HCT116 (cell line): Measurements from ENCODE around the gene CLRN3. TPM values are rescaled to one million over a fixed set of nuclear protein-coding genes. Genes with fewer than 3 reads are reported as not detected.

Experiments used
- ATAC-seq: fragments of 200-7000 bp; cut with Tn5 transposase; 2 replicates; pipeline ENCODE4 v1.9.1; 2020; ENCODE audit warnings: mild to moderate bottlenecking, moderate library complexity
- BruUV-seq: library from RNA; stranded (reverse); fragments of 400-500 nt; replicated peaks from 2 replicates; lab custom pipeline; 2021; lab: Mats Ljungman, UMichigan
- CTCF ChIA-PET: fragments of 300-600 bp; sonication (Branson Sonifier 250); formaldehyde crosslinking; loops from one replicate; lab custom pipeline; 2021; ENCODE audit warnings: antibody characterized with exemption; lab: Charles Lee
- POLR2A ChIA-PET: fragments of 300-600, 350-600 bp; sonication (Branson Sonifier 250); formaldehyde crosslinking; loops from one replicate; lab custom pipeline; 2021; ENCODE audit warnings: antibody characterized with exemption; lab: Charles Lee
- RAD21 ChIA-PET, 2 experiments: fragments of 300-600 bp; sonication (Branson Sonifier 250); formaldehyde crosslinking; loops; one replicate each; lab custom pipeline; 2023; ENCODE audit warnings: low total read pairs in 2 of 2; ENCODE audit not compliant: uncharacterized antibody in 2 of 2, unreplicated experiment in 2 of 2, low non-redundant PET in 1 of 2; lab: Charles Lee
- DNase-seq: peaks from one replicate; pipeline ENCODE4 v3.0.0-alpha.2; 2010; ENCODE audit warnings: low read depth, low spot score
- H2AFZ ChIP-seq: fragments of 200-600 bp; shearing (Covaris generic), sonication (generic); 2 replicates; pipeline ENCODE4 v1.6.1; 2017; ENCODE audit warnings: low read depth, mixed run types, mixed read lengths, antibody characterized with exemption, low read length; ENCODE audit not compliant: poor library complexity, severe bottlenecking
- H3K27ac ChIP-seq: 2 replicates; pipeline ENCODE4 v1.5.1; 2012; ENCODE audit warnings: low read depth, low read length
- H3K27me3 ChIP-seq: fragments of 200-600 bp; sonication (generic); 2 replicates; pipeline ENCODE4 v1.6.1; 2016; ENCODE audit warnings: mixed run types, low read length, mixed read lengths; ENCODE audit not compliant: insufficient read depth
- H3K36me3 ChIP-seq, 2 experiments: fragments of 200-500 bp in 1 of 2; fragments of 200-600 bp in 1 of 2; sonication (Bioruptor generic) in 1 of 2; sonication (generic) in 1 of 2; 2 replicates each; pipeline versions ENCODE4 v1.5.1 to v1.6.1; 2014 to 2016; ENCODE audit warnings: low read length in 2 of 2, inconsistent platforms in 1 of 2, mixed read lengths in 1 of 2, mixed run types in 1 of 2; ENCODE audit not compliant: insufficient read depth in 2 of 2, control insufficient read depth in 1 of 2
- H3K4me1 ChIP-seq, 2 experiments: fragments of 200-600 bp in 1 of 2; sonication (generic) in 1 of 2; 2 replicates each; pipeline versions ENCODE4 v1.5.1 to v1.6.1; 2012 to 2017; ENCODE audit warnings: low read length in 2 of 2, inconsistent platforms in 1 of 2, mild to moderate bottlenecking in 1 of 2, mixed read lengths in 1 of 2, mixed run types in 1 of 2, moderate library complexity in 1 of 2; ENCODE audit not compliant: insufficient read depth in 2 of 2, control insufficient read depth in 1 of 2
- H3K4me2 ChIP-seq: fragments of 200-600 bp; sonication (generic); 2 replicates; pipeline ENCODE4 v1.6.1; 2017; ENCODE audit warnings: mixed run types, low read length, mixed read lengths
- H3K4me3 ChIP-seq, 2 experiments: fragments of 200-600 bp in 1 of 2; sonication (generic) in 1 of 2; replicated peaks in 1 of 2; 2 replicates each; pipeline ENCODE4 v1.5.1; 2011 to 2016; ENCODE audit warnings: low read length in 2 of 2, control low read depth in 1 of 2, low read depth in 1 of 2, mild to moderate bottlenecking in 1 of 2, mixed read lengths in 1 of 2, mixed run types in 1 of 2
- H3K79me2 ChIP-seq: fragments of 200-600 bp; sonication (generic); 2 replicates; pipeline ENCODE4 v1.6.1; 2017; ENCODE audit warnings: mild to moderate bottlenecking, mixed run types, low read length, moderate library complexity, mixed read lengths; ENCODE audit not compliant: insufficient read depth
- H3K9ac ChIP-seq: fragments of 200-600 bp; sonication (generic); 2 replicates; pipeline ENCODE4 v1.6.1; 2016; ENCODE audit warnings: low read length, mixed read lengths
- H3K9me2 ChIP-seq: fragments of 200-600 bp; sonication (generic), shearing (Covaris generic); 2 replicates; pipeline ENCODE4 v1.6.1; 2017; ENCODE audit warnings: mixed run types, mild to moderate bottlenecking, moderate library complexity; ENCODE audit not compliant: insufficient read depth
- H3K9me3 ChIP-seq, 2 experiments: fragments of 200-500 bp in 1 of 2; fragments of 200-600 bp in 1 of 2; sonication (Bioruptor generic) in 1 of 2; sonication (generic) in 1 of 2; 2 replicates each; pipeline ENCODE4 v1.6.1; 2014 to 2017; ENCODE audit warnings: low read length in 2 of 2, mixed read lengths in 2 of 2, inconsistent platforms in 1 of 2, low read depth in 1 of 2, mild to moderate bottlenecking in 1 of 2, mixed run types in 1 of 2, moderate library complexity in 1 of 2; ENCODE audit not compliant: control insufficient read depth in 1 of 2, insufficient read depth in 1 of 2
- H4K20me1 ChIP-seq: fragments of 200-600 bp; sonication (generic), shearing (Covaris generic); 2 replicates; pipeline ENCODE4 v1.6.1; 2017; ENCODE audit warnings: mixed run types, mild to moderate bottlenecking, moderate library complexity; ENCODE audit not compliant: insufficient read depth
- CBX3 ChIP-seq: IDR thresholded peaks from 2 replicates; pipeline ENCODE4 v1.6.1; 2012; ENCODE audit warnings: low read depth
- CEBPB ChIP-seq: IDR thresholded peaks from 2 replicates; pipeline ENCODE4 v1.6.1; 2012; ENCODE audit warnings: low read depth
- CTCF ChIP-seq, 3 experiments: fragments of 200-600 bp in 1 of 3; sonication (generic) in 1 of 3; IDR thresholded peaks in 2 of 3; conservative IDR thresholded peaks in 1 of 3; 2 replicates each; pipeline ENCODE4 v1.5.1; 2012 to 2017; ENCODE audit warnings: low read depth in 2 of 3, low read length in 2 of 3, antibody characterized with exemption in 1 of 3, borderline replicate concordance in 1 of 3, control low read depth in 1 of 3, mild to moderate bottlenecking in 1 of 3, mixed read lengths in 1 of 3, mixed run types in 1 of 3, moderate library complexity in 1 of 3; ENCODE audit not compliant: insufficient read depth in 1 of 3
- ELF1 ChIP-seq: IDR thresholded peaks from 2 replicates; pipeline ENCODE4 v1.6.1; 2012; ENCODE audit warnings: low read depth, borderline replicate concordance
- EZH2 ChIP-seq: fragments of 200-600 bp; sonication (generic); IDR thresholded peaks from 2 replicates; pipeline ENCODE4 v1.6.1; 2017; ENCODE audit warnings: antibody characterized with exemption, mixed run types
- EZH2phosphoT487 ChIP-seq: fragments of 200-600 bp; IDR thresholded peaks from 2 replicates; pipeline ENCODE4 v1.6.1; 2018; ENCODE audit warnings: antibody characterized with exemption, borderline replicate concordance
- FOSL1 ChIP-seq: IDR thresholded peaks from 2 replicates; pipeline ENCODE4 v1.6.1; 2012; ENCODE audit warnings: low read depth
- JUND ChIP-seq: IDR thresholded peaks from 2 replicates; pipeline ENCODE4 v1.6.1; 2012
- MAX ChIP-seq: IDR thresholded peaks from 2 replicates; pipeline ENCODE4 v1.6.1; 2012
- POLR2A ChIP-seq: IDR thresholded peaks from 2 replicates; pipeline ENCODE4 v1.7.0; 2011; ENCODE audit warnings: borderline replicate concordance; ENCODE audit not compliant: insufficient read depth, insufficient read length; ENCODE audit errors: extremely low read depth
- POLR2AphosphoS5 ChIP-seq: IDR thresholded peaks from 2 replicates; pipeline ENCODE4 v1.6.1; 2011; ENCODE audit warnings: mild to moderate bottlenecking, low read depth, low read length, moderate library complexity
- RAD21 ChIP-seq: IDR thresholded peaks from 2 replicates; pipeline ENCODE4 v1.6.1; 2012; ENCODE audit warnings: low read depth, mild to moderate bottlenecking
- SIN3A ChIP-seq: IDR thresholded peaks from 2 replicates; pipeline ENCODE4 v1.6.1; 2012; ENCODE audit warnings: low read depth
- SRF ChIP-seq: IDR thresholded peaks from 2 replicates; pipeline ENCODE4 v1.6.1; 2012; ENCODE audit warnings: low read depth
- TCF7L2 ChIP-seq: IDR thresholded peaks from 2 replicates; pipeline ENCODE4 v1.7.0; 2011; ENCODE audit warnings: borderline replicate concordance, inconsistent platforms; ENCODE audit not compliant: insufficient read depth, insufficient read length; ENCODE audit errors: extremely low read depth
- YY1 ChIP-seq: IDR thresholded peaks from 2 replicates; pipeline ENCODE4 v1.6.1; 2011; ENCODE audit warnings: low read length, low read depth, moderate library complexity, mild to moderate bottlenecking; ENCODE audit not compliant: insufficient replicate concordance; ENCODE audit errors: extremely low read depth
- ZBTB33 ChIP-seq: IDR thresholded peaks from 2 replicates; pipeline ENCODE4 v1.6.1; 2011; ENCODE audit warnings: mild to moderate bottlenecking, low read length, moderate library complexity; ENCODE audit not compliant: insufficient replicate concordance; ENCODE audit errors: extremely low read depth
- ZFX ChIP-seq: fragments of 450-650 bp; IDR thresholded peaks from 2 replicates; pipeline ENCODE4 v1.6.1; 2017
- intact Hi-C: fragments of 100-400 bp; cut with micrococcal nuclease; formaldehyde crosslinking; loops from 2 replicates; pipeline ENCODE4 v1.10.0; 2022
- total RNA-seq: library from RNA; stranded (reverse); gene quantifications from one replicate; pipeline ENCODE4 v1.2.1, GENCODE V29; 2021; ENCODE audit not compliant: unreplicated experiment

Gene CLRN3
- total RNA-seq, 1 experiment from 2014 or later, result 0.39 TPM

DNA sequence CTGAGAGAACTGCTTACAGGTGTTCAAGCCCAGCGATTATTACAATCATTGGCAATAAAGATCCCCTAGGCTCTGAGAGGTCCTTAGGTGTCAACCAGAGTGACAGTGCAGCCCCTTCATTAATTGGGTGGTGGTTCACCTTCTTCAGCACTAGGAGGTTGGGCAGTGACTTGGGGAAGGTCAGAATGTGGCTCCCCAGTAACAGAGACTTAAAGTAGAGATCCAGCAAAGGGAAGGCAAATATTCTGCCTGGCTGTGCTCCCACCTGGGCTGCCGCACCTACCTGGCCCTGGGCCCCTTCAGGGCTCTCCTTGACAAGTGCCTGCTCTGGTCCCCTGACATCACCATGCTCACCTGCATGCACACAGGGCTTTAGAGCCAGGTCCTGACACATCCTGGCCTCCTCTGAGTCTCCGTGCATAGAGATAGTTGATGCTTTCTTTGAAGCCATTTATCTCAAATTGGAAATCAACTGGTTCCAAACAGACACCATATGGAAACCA lies 1.9 kb downstream of the CLRN3 start:
- ATAC-seq, result no peak
- Histone ChIP-seq H3K27me3 (no peaks in the 10 kb centered on the region), H3K4me2 (no peak overlapping the region), H3K9me2 (no peaks in the 10 kb centered on the region)
- BruUV-seq, result no TSS peak
- ChIA-PET POLR2A (no interaction called here), CTCF (no interaction called here)
- no peak for TF ChIP-seq ZBTB33
- no peak for TF ChIP-seq SRF
- TF ChIP-seq, all 23 proteins: peak for 0
- Histone ChIP-seq H3K79me2 (no peaks in the 10 kb centered on the region), H3K27ac (no peak overlapping the region), H2AFZ (no peak overlapping the region), H4K20me1 (no peaks in the 10 kb centered on the region), H3K9ac (no peak overlapping the region), H3K4me1 (no peaks in the 10 kb centered on the region), H3K9me3 (no peaks in the 10 kb centered on the region), H3K4me3 (no peak overlapping the region), H3K36me3 (no peaks in the 10 kb centered on the region)
- RAD21 ChIA-PET, result no interaction called here
- intact Hi-C loops, result no loop called here
- DNase-seq, result no peak

DNA sequence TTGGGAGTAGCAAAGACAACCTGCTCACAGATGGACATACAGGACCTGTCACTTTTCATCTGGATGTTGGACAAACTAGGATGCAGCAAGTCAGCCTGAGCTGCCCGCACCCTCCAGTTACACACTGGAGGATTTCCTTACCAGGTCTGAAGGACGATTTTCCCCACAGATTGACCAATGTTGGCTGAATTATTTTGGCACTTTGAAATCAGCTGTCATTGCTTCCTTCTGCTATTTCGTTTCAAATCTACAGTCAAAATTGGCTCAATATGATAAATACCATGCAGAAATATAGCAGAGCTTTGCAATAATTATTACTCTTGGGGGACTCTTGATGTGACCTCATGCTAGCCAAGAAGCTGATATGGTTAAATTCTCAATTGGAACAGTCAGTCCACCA lies 2.5 kb downstream of the CLRN3 start:
- BruUV-seq, result no TSS peak
- Histone ChIP-seq H3K79me2 (no peaks in the 10 kb centered on the region), H3K9me2 (no peaks in the 10 kb centered on the region), H3K27me3 (no peaks in the 10 kb centered on the region), H3K4me3 (no peak overlapping the region), H3K27ac (no peak overlapping the region), H3K4me1 (no peaks in the 10 kb centered on the region), H3K9me3 (no peaks in the 10 kb centered on the region), H3K4me2 (no peak overlapping the region), H2AFZ (no peak overlapping the region), H3K9ac (no peak overlapping the region), H4K20me1 (no peaks in the 10 kb centered on the region), H3K36me3 (no peaks in the 10 kb centered on the region)
- no peak for DNase-seq
- no peak for TF ChIP-seq YY1
- no peak for TF ChIP-seq SIN3A
- no peak for TF ChIP-seq ELF1
- no peak for TF ChIP-seq EZH2
- no peak for TF ChIP-seq POLR2AphosphoS5
- no peak for TF ChIP-seq POLR2A
- TF ChIP-seq MAX, result no peak
- TF ChIP-seq SRF, result no peak
- no peak for TF ChIP-seq JUND
- TF ChIP-seq ZFX, result no peak
- no peak for TF ChIP-seq CEBPB
- no peak for TF ChIP-seq EZH2phosphoT487
- no peak for TF ChIP-seq CTCF (IDR thresholded peaks at IDR 0.05 in 2 of 3, conservative IDR thresholded peaks at IDR 0.05 in 1 of 3; ENCODE audit: borderline replicate concordance in 1 of 3, insufficient read depth in 1 of 3, low read depth in 2 of 3, low read length in 2 of 3)
- TF ChIP-seq TCF7L2, result no peak
- TF ChIP-seq RAD21, result no peak
- TF ChIP-seq FOSL1, result no peak
- TF ChIP-seq CBX3, result no peak
- ChIA-PET CTCF (no interaction called here), RAD21 (no interaction called here), POLR2A (no interaction called here)
- ATAC-seq, result no peak
- intact Hi-C loops, result no loop called here
